Activated T-helper 1 cell treated with Interleukin-2 at 50 U/mL for 16 hours (primary cell): ENCODE results near the gene LILRB3.
"Not testable (repeated sequence)": the region's sequence is repeated elsewhere in the genome, so short reads cannot be mapped to it uniquely, and the experiment has no call there.

Experiments
- DNase-seq: peaks from one replicate; pipeline ENCODE4 v3.0.0-alpha.2; 2020; ENCODE audit warnings: low read depth

Gene LILRB3

DNA sequence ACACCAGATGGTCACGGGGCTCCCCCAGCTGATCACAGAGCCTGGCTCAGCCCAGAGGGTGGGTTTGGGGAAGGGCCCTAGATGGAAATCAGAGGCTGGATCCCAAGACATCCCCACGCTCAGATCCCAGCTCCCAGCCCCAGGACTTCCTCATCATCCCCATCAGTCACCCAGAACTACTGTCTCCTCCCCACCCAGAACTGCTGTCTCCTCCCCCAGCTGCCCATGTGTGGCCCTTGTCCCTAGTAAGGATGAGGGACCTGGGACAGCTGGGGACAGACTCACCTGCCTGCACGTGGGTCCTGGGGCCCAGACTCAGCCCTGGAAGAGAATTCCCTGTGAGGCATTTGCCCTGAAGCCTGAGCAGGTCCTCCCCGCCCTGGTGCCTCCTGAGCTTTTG lies 19.4 kb upstream of the LILRB3 start:
- DNase-seq: not testable (repeated sequence)

- not testable (repeated sequence) for DNase-seq
Measured at GRCh38 chr19:54240372-54241336, 17.8 kb upstream of the LILRB3 start.

- not testable (repeated sequence) for DNase-seq
Measured at GRCh38 chr19:54239491-54240371, 16.9 kb upstream of the LILRB3 start.

DNA sequence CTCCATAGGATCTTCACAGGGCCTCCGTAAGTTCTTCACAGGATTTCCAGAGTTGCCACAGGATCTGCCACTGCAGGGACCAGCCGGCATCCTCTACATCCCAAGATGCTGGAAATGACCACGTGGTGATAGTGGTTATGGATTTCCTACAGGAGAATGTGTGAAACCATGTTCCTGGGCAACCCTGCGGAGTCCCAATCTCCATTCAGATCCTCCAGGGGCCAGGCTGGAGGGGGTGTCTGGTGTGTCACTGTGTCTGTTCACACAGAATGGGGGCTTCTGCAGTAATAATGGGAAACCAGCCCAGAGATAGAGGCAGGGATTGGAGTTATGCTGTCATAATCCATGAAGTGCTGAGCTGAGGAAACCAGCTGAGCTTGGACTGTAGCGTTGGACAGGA lies 11.1 kb upstream of the LILRB3 start:
- DNase-seq: no peak

DNA sequence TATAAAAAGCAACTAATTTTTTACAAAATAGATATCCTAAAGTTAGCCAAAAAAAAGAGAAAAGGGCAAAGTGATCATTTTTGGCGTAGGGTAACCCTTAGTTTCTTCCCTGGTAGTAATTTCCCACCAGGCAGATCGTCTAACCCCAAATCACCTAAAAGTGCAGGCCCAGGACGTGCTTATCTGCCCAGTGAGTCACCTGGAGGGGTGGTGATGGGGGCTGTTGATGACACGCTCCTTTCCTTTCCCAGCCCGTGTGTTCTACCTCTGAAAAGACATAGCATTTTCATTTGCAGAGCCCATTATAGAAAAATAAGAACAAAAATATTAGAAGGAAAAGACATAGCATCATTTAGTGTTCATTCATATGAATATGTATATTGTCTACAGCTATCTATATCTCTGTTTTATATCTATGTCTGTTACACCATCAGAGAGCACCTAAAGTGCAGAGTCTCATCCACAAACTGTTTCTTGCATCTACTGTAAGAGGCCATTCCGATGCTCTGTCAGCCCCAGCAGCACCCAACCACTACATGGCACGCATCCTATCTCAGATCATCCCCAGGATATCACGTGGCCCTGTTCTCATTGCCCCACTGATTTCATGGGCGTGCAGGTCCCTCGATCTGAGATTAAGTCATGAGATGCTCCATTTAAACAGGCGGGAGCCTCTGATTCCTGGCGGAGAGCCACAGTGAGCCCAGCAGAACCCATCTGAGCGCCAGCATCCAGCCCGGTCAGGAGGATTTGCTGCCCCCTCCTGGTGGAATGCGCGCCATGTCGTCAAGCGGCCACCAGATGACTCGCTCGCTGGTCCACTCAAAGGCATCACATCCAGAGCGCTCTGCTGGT lies 8.5 kb upstream of the LILRB3 start:
- DNase-seq: peak; percentile 70

DNA sequence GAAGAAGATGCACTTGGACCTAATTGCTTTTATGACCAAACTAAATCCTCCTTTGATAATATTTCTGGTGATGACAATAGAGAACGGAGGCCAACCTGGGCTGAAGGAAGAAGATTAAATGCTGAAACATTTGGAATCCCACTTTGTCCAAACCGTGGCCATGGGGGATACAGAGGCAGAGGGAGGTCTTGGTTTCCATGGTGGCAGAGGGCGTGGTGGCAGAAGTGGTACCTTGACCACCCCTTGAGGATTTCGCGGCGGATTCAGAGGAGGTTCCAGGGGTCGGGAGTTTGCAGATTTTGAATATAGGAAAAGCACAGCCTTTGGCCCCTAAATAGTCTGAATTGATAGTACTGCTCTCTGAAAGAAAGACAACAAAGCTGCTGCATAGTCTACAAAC lies 7.2 kb upstream of the LILRB3 start:
- DNase-seq: no peak

DNA sequence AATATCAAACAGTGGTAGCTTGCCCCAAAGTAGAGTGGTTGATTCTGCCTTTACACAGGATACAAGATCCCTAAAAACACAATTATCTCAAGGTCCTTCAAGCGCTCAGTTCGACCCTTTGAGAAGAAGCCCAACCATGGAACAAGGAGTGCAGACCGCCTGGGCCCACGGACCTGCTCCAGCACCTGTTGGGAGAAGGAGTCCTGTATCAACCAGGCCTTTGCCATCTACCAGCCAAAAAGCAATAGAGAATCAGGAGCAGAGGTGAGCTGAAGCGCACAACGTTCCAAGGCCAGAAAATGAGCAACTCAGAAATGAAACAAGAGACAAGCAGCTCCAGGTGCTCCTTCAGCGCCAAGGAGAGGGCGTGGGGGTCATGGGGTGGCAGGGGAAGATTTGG lies 6.3 kb upstream of the LILRB3 start:
- no peak for DNase-seq

DNA sequence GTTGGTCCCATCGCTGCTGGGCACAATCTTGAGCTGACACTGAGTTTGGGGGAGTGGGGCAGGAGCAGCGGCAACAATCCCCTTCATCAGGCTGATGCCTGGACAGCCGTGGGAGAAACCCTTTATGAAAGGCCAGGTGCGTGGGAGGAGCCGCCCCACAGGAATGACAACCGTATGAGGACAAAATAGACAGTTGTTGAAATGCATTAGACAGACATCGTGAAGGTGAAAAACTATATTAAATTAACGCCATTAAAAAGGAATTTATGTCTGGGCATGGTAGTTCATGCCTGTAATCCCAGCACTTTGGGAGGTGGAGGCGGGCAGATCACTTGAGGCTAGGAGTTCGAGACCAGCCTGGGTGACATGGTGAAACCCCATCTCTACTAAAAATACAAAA lies 1.8 kb upstream of the LILRB3 start:
- not testable (repeated sequence) for DNase-seq

GRCh38 chr19:54223937-54224281 lies 1.1 kb upstream of the LILRB3 start:
- DNase-seq: not testable (repeated sequence)

GRCh38 chr19:54223277-54223936 lies 600 bp upstream of the LILRB3 start:
- DNase-seq: not testable (repeated sequence)

- DNase-seq: not testable (repeated sequence)
Measured at GRCh38 chr19:54221947-54222346, 860 bp downstream of the LILRB3 start.

- not testable (repeated sequence) for DNase-seq
Measured at GRCh38 chr19:54219702-54220101, 3.1 kb downstream of the LILRB3 start.

DNA sequence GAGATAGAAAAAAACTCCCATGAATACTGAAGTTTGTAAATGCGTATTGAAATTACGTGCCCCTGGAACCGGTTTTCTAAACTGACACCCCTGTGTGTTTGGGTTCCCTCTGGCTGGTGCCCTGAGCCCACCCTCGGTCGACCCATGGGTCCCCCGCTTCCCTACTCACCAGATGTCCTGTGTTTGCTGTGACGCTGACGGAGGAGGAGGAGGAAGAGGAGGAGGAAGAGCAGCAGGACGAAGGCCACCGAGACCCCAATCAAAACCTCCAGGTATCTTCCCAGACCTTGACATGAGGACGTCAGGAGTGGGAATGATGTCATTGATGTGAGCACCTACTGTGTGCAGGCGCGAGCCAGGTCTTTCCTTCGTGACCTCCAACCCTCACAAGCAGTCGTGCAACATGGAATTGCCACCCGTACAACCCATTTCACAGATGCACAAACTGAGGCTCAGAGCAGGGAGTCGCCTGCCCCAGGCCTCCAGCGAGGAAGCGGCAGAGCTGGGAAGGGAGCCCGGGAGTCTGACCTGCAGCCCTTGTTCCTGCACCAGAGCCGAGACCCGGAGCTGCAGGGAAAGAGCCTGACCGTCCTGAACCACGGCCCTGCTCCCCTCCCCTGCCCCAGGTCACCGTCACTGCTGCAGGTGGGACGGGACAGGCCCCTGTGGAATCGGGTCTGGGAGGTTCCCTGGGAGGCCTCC lies 3.7 kb downstream of the LILRB3 start:
- DNase-seq: no peak

GRCh38 chr19:54218259-54218658 lies 4.5 kb downstream of the LILRB3 start:
- no peak for DNase-seq

- DNase-seq: not testable (repeated sequence)
Measured at GRCh38 chr19:54217517-54218247, 5.1 kb downstream of the LILRB3 start.

- DNase-seq: no peak
Measured at GRCh38 chr19:54216869-54217268, 5.9 kb downstream of the LILRB3 start.

DNA sequence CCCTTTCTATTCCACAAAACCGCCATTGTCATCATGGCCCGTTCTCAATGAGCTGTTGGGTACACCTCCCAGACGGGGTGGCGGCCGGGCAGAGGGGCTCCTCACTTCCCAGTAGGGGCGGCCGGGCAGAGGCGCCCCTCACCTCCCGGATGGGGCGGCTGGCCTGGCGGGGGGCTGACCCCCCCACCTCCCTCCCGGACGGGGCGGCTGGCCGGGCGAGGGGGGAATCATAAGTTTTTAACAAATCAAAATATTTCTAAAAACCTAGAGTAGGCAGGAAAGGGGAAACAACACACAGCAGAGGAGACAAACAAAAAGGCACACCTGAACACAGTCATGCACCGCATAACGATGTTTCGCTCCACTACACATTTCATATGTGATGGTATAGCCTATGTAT lies 8.1 kb downstream of the LILRB3 start:
- not testable (repeated sequence) for DNase-seq

DNA sequence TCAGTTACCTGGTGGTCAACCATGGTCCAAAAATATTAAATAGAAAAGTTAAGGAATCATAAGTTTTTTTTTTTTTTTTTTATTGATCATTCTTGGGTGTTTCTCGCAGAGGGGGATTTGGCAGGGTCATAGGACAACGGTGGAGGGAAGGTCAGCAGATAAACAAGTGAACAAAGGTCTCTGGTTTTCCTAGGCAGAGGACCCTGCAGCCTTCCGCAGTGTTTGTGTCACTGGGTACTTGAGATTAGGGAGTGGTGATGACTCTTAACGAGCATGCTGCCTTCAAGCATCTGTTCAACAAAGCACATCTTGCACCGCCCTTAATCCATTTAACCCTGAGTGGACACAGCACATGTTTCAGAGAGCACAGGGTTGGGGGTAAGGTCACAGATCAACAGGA lies 8.6 kb downstream of the LILRB3 start:
- DNase-seq: not testable (repeated sequence)

GRCh38 chr19:54211235-54211634 lies 11.6 kb downstream of the LILRB3 start:
- DNase-seq: no peak
